OCI-LY3 (cell line): ENCODE measurements around the gene CCM2L.

ENCODE experiments used
- CTCF ChIP-seq: fragments of 200-600, 300-600 bp; sonication (generic); IDR thresholded peaks from 2 replicates; pipeline ENCODE4 v1.5.1; 2014; ENCODE audit warnings: antibody characterized with exemption, low read length, low read depth
- EZH2phosphoT487 ChIP-seq: fragments of 200-600 bp; shearing (Covaris generic); IDR thresholded peaks from 2 replicates; pipeline ENCODE4 v1.6.1; 2018; ENCODE audit warnings: antibody characterized with exemption, mixed run types, low read depth

GRCh38 chr20:32078791-32079190, 68.6 kb downstream of the CCM2L start:
- TF ChIP-seq CTCF (no peak), EZH2phosphoT487 (no peak)
